Astrocyte of the cerebellum (primary cell): ENCODE data around the gene PIP5K1B.

ENCODE experiments used
- DNase-seq: peaks from one replicate; pipeline ENCODE4 v3.0.0-alpha.2; 2011; ENCODE audit warnings: low read depth
- H3K4me3 ChIP-seq: 2 replicates; pipeline ENCODE4 v1.5.1; 2011; ENCODE audit warnings: mild to moderate bottlenecking, low read depth, low read length, moderate library complexity
- CTCF ChIP-seq: IDR thresholded peaks from 2 replicates; pipeline ENCODE4 v1.5.1; 2012; ENCODE audit warnings: low read length, low read depth, moderate library complexity, mild to moderate bottlenecking; ENCODE audit errors: missing control alignments
- in situ Hi-C: cut with HindIII; loops from 2 replicates; pipeline ENCODE4 v1.10.0; 2017; ENCODE audit warnings: low sequenced_read_pairs

Gene PIP5K1B

GRCh38 chr9:68961587-68961986, 256.5 kb downstream of the PIP5K1B start:
- no peak for TF ChIP-seq CTCF
- no peak for DNase-seq
- in situ Hi-C loops = no loop called here
- no peak overlapping the region for H3K4me3 ChIP-seq

- no peak overlapping the region for H3K4me3 ChIP-seq
- in situ Hi-C loops = no loop called here
- no peak for TF ChIP-seq CTCF
- DNase-seq = no peak
These were observed 258.4 kb downstream of the PIP5K1B start for GRCh38 chr9:68963416-68963815.

GRCh38 chr9:68964102-68964541, 259.1 kb downstream of the PIP5K1B start:
- TF ChIP-seq CTCF = no peak
- H3K4me3 ChIP-seq = no peak overlapping the region
- DNase-seq = no peak
- in situ Hi-C loops = no loop called here

GRCh38 chr9:68964765-68965164, 259.7 kb downstream of the PIP5K1B start:
- H3K4me3 ChIP-seq = no peak overlapping the region
- TF ChIP-seq CTCF = no peak
- DNase-seq = no peak
- in situ Hi-C loops = no loop called here

GRCh38 chr9:68966496-68966944, 261.5 kb downstream of the PIP5K1B start:
- no peak overlapping the region for H3K4me3 ChIP-seq
- in situ Hi-C loops = no loop called here
- TF ChIP-seq CTCF = no peak
- no peak for DNase-seq

GRCh38 chr9:68967800-68968199, 262.8 kb downstream of the PIP5K1B start:
- DNase-seq = no peak
- TF ChIP-seq CTCF = no peak
- no peak overlapping the region for H3K4me3 ChIP-seq
- in situ Hi-C loops = no loop called here

- no peak overlapping the region for H3K4me3 ChIP-seq
- in situ Hi-C loops = no loop called here
- TF ChIP-seq CTCF = no peak
These were observed 264.5 kb downstream of the PIP5K1B start for GRCh38 chr9:68969538-68969937.

More at GRCh38 chr9:68969538-68969937, 264.5 kb downstream of the PIP5K1B start:
- DNase-seq = no peak
